HG03575 (cell line): Measurements from ENCODE around the gene SASH1.

Source experiments
- ATAC-seq: cut with Tn5 transposase; IDR thresholded peaks from one replicate; pipeline ENCODE4 v1.9.1; 2021; ENCODE audit not compliant: unreplicated experiment, insufficient number of reproducible peaks, low FRiP score; ENCODE audit errors: extremely low read depth

Gene SASH1

GRCh38 chr6:148423601-148424270 is 81.1 kb downstream of the SASH1 start:
- ATAC-seq, result no peak

- ATAC-seq, result no peak
Measured at GRCh38 chr6:148425443-148425842, 82.8 kb downstream of the SASH1 start.

GRCh38 chr6:148426317-148426977 is 83.8 kb downstream of the SASH1 start:
- ATAC-seq, result no peak

- ATAC-seq, result no peak
Measured at GRCh38 chr6:148427333-148427732, 84.7 kb downstream of the SASH1 start.

GRCh38 chr6:148429423-148429822 is 86.8 kb downstream of the SASH1 start:
- ATAC-seq, result no peak

- ATAC-seq, result no peak
Measured at GRCh38 chr6:148430897-148431296, 88.3 kb downstream of the SASH1 start.

GRCh38 chr6:148431413-148431812 is 88.8 kb downstream of the SASH1 start:
- no peak for ATAC-seq

- ATAC-seq, result no peak
Measured at GRCh38 chr6:148431840-148432239, 89.2 kb downstream of the SASH1 start.

GRCh38 chr6:148432462-148433195 is 90.0 kb downstream of the SASH1 start:
- no peak for ATAC-seq

GRCh38 chr6:148435386-148435785 is 92.7 kb downstream of the SASH1 start:
- ATAC-seq, result no peak

GRCh38 chr6:148436466-148436865 is 93.8 kb downstream of the SASH1 start:
- no peak for ATAC-seq

- ATAC-seq, result no peak
Measured at GRCh38 chr6:148438632-148439031, 96.0 kb downstream of the SASH1 start.

GRCh38 chr6:148440016-148440415 is 97.4 kb downstream of the SASH1 start:
- no peak for ATAC-seq

GRCh38 chr6:148440877-148441453 is 98.3 kb downstream of the SASH1 start:
- ATAC-seq, result no peak

- ATAC-seq, result no peak
Measured at GRCh38 chr6:148441454-148441911, 98.8 kb downstream of the SASH1 start.

GRCh38 chr6:148443798-148444560 is 101.3 kb downstream of the SASH1 start:
- no peak for ATAC-seq

GRCh38 chr6:148445116-148445515 is 102.5 kb downstream of the SASH1 start:
- ATAC-seq, result no peak

- no peak for ATAC-seq
Measured at GRCh38 chr6:148445620-148446019, 103.0 kb downstream of the SASH1 start.

- ATAC-seq, result no peak
Measured at GRCh38 chr6:148446681-148447080, 104.0 kb downstream of the SASH1 start.
